Duodenal mucosa (tissue), 2 donors: Measurements from ENCODE around the gene MYO3B.
"Not testable (repeated sequence)": the region's sequence is repeated elsewhere in the genome, so short reads cannot be mapped to it uniquely, and the experiment has no call there.

ENCODE experiments used
- H3K27ac ChIP-seq: one replicate; pipeline ENCODE4 v1.7.0; 2013; ENCODE audit warnings: low read depth, low read length
- H3K27me3 ChIP-seq, 2 donors: one replicate each; pipeline ENCODE4 v1.7.0; 2013; ENCODE audit warnings: low read length in 2 of 2, control low read depth in 1 of 2; ENCODE audit not compliant: insufficient read depth in 2 of 2, control insufficient read depth in 1 of 2
- H3K36me3 ChIP-seq, 2 donors: one replicate each; pipeline ENCODE4 v1.7.0; 2013; ENCODE audit warnings: low read length in 2 of 2, control low read depth in 1 of 2; ENCODE audit not compliant: insufficient read depth in 2 of 2, control insufficient read depth in 1 of 2
- H3K4me1 ChIP-seq, 2 donors: one replicate each; pipeline ENCODE4 v1.7.0; 2013; ENCODE audit warnings: low read length in 2 of 2, control low read depth in 1 of 2; ENCODE audit not compliant: insufficient read depth in 2 of 2, control insufficient read depth in 1 of 2
- H3K4me3 ChIP-seq, 2 donors: one replicate each; pipeline ENCODE4 v1.7.0; 2013; ENCODE audit warnings: low read length in 2 of 2, low read depth in 1 of 2
- H3K9ac ChIP-seq, 2 donors: one replicate each; pipeline ENCODE4 v1.7.0; 2013; ENCODE audit warnings: low read length in 2 of 2, low read depth in 1 of 2
- H3K9me3 ChIP-seq, 2 donors: one replicate each; pipeline ENCODE4 v1.7.0; 2013; ENCODE audit warnings: low read length in 2 of 2, control low read depth in 1 of 2; ENCODE audit not compliant: control insufficient read depth in 1 of 2

The MYO3B gene

GRCh38 chr2:170425281-170425751, 247.4 kb downstream of the MYO3B start:
- H3K27ac ChIP-seq, result no peak overlapping the region

GRCh38 chr2:170428868-170429267, 250.9 kb downstream of the MYO3B start:
- Histone ChIP-seq H3K36me3 (no peaks in the 10 kb centered on the region), H3K27ac (no peak overlapping the region), H3K4me3 (no peak overlapping the region), H3K27me3 (peaks cover 0 to 6% of the 10 kb centered on the region in 2 donors), H3K9ac (no peak overlapping the region), H3K9me3 (no peaks in the 10 kb centered on the region), H3K4me1 (peaks cover 0 to 9% of the 10 kb centered on the region in 2 donors)

More at GRCh38 chr2:170425281-170425751, 247.4 kb downstream of the MYO3B start:
- H3K36me3 ChIP-seq, result no peaks in the 10 kb centered on the region
- no peak overlapping the region for H3K4me3 ChIP-seq
- H3K27me3 ChIP-seq, result peaks cover 0 to 6% of the 10 kb centered on the region in 2 donors
- H3K4me1 ChIP-seq, result peaks cover 0 to 14% of the 10 kb centered on the region in 2 donors
- H3K9ac ChIP-seq, result no peak overlapping the region
- no peaks in the 10 kb centered on the region for H3K9me3 ChIP-seq

- Histone ChIP-seq H3K4me1 (peaks cover 0 to 5% of the 10 kb centered on the region in 2 donors), H3K9me3 (no peaks in the 10 kb centered on the region), H3K4me3 (no peak overlapping the region), H3K9ac (no peak overlapping the region), H3K27ac (no peak overlapping the region), H3K36me3 (no peaks in the 10 kb centered on the region), H3K27me3 (peaks cover 0 to 6% of the 10 kb centered on the region in 2 donors)
These were observed 254.9 kb downstream of the MYO3B start for GRCh38 chr2:170432823-170433222.

- H3K27ac ChIP-seq, result no peak overlapping the region
- peaks cover 0 to 5% of the 10 kb centered on the region in 2 donors for H3K4me1 ChIP-seq
- no peak overlapping the region for H3K4me3 ChIP-seq
- peaks cover 0 to 3% of the 10 kb centered on the region in 2 donors for H3K27me3 ChIP-seq
- H3K9ac ChIP-seq, result no peak overlapping the region
- H3K9me3 ChIP-seq, result no peaks in the 10 kb centered on the region
- no peaks in the 10 kb centered on the region for H3K36me3 ChIP-seq
These were observed 255.5 kb downstream of the MYO3B start for GRCh38 chr2:170433448-170433847.

DNA sequence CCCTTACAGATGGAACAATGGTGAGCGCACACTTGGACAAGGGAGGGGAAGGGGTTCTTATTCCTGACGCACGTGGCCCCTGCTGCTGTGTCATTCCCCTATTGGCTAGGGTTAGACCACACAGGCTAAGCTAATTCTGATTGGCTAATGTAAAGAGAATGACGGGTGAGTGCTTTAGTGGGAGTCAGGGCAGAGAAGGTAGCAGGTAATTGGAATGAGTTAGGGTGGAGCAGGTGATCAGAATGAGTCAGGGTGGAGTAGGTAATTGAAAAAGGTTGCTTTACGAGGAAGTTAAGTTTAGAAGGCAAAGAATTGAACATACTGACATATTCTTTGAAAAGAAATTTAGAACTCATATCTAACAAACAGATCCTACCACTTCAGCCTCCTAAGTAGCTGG, 256.4 kb downstream of the MYO3B start:
- H3K9me3 ChIP-seq, H3K27ac ChIP-seq, H3K36me3 ChIP-seq, H3K4me3 ChIP-seq, H3K27me3 ChIP-seq, H3K9ac ChIP-seq, H3K4me1 ChIP-seq: not testable (repeated sequence)

DNA sequence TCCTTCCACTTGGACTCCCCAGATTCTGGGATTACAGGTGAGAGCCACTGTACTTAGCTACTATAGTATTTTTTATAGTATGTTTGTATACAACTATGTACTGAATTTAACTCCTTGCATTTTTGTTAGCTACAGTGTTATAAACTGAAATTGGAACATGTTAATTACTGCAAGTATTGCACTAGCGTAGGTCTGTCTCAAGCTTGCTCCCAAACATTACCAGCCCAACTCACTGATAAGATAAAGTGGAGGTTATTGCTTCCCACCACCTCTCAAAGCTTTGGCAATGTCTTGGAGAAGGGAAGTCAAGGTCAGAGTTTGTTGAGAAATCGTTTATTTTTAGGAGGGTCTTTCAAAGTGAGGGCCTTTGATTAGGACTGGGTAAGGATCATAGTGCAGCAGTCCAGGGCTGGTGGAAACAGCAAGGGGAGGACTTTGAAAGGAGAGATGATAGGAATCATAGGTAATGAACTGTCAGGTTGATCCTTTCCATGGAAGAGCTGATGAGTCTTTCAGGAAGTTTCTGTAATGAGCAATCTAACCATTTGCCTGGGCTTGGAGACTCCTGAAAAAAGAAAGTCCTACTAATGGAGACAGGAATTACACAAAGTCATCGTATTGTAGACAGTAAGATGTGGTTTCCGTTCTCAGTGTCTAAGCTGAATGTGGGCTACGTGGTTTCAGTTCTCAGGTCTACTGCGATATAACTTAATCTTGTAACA, 257.1 kb downstream of the MYO3B start:
- Histone ChIP-seq H3K36me3 (no peaks in the 10 kb centered on the region), H3K27me3 (no peaks in the 10 kb centered on the region), H3K9me3 (no peaks in the 10 kb centered on the region), H3K9ac (no peak overlapping the region), H3K4me3 (no peak overlapping the region), H3K27ac (no peak overlapping the region), H3K4me1 (peaks cover 0 to 5% of the 10 kb centered on the region in 2 donors)

GRCh38 chr2:170436077-170436943, 258.4 kb downstream of the MYO3B start:
- Histone ChIP-seq H3K4me1 (peaks cover 0 to 5% of the 10 kb centered on the region in 2 donors), H3K9me3 (no peaks in the 10 kb centered on the region), H3K36me3 (no peaks in the 10 kb centered on the region), H3K27ac (no peak overlapping the region), H3K27me3 (no peaks in the 10 kb centered on the region), H3K4me3 (no peak overlapping the region), H3K9ac (no peak overlapping the region)

DNA sequence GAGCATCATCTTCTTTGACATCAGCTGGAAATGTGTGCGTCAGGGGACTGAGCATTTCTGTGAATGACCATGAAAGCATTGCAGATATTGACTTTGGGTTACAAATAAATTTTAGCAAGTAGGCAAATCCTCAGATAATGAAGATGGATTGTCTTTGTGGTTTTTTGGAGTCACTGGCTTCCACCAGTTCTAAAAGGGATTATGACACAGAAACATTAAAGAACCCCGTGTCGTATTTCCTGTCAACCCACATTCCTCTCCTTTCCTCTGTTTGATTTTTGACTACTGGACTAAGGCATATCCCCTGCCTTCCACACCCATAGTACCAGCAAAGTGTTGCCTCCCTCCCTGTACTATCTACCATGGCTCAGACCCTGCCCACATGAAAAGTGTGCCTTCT, 268.1 kb downstream of the MYO3B start:
- H3K36me3 ChIP-seq, result no peaks in the 10 kb centered on the region
- no peak overlapping the region for H3K27ac ChIP-seq
- H3K9ac ChIP-seq, result no peak overlapping the region
- H3K4me1 ChIP-seq, result no peaks in the 10 kb centered on the region
- no peaks in the 10 kb centered on the region for H3K27me3 ChIP-seq
- no peaks in the 10 kb centered on the region for H3K9me3 ChIP-seq
- no peak overlapping the region for H3K4me3 ChIP-seq

GRCh38 chr2:170449034-170449433, 271.1 kb downstream of the MYO3B start:
- no peak overlapping the region for H3K27ac ChIP-seq
- no peaks in the 10 kb centered on the region for H3K9me3 ChIP-seq
- no peaks in the 10 kb centered on the region for H3K27me3 ChIP-seq
- H3K36me3 ChIP-seq, result no peaks in the 10 kb centered on the region
- no peaks in the 10 kb centered on the region for H3K4me1 ChIP-seq
- no peak overlapping the region for H3K9ac ChIP-seq
- H3K4me3 ChIP-seq, result no peak overlapping the region
